Tongue (tissue), 2 donors: Measurements from ENCODE around the gene ADCY9. TPM values are rescaled to one million over a fixed set of nuclear protein-coding genes. Genes with fewer than 3 reads are reported as not detected.
"Not testable (repeated sequence)": the region's sequence is repeated elsewhere in the genome, so short reads cannot be mapped to it uniquely, and the experiment has no call there.

Source experiments
- DNase-seq: peaks from one replicate; pipeline ENCODE4 v3.0.0-alpha.2; 2015
- total RNA-seq: library from RNA; depleted of rRNA; stranded (reverse); fragments of >200 nt; gene quantifications from one replicate; pipeline ENCODE4 v1.2.3, GENCODE V29; 2014

The ADCY9 gene
- total RNA-seq = 28.1 TPM

DNA sequence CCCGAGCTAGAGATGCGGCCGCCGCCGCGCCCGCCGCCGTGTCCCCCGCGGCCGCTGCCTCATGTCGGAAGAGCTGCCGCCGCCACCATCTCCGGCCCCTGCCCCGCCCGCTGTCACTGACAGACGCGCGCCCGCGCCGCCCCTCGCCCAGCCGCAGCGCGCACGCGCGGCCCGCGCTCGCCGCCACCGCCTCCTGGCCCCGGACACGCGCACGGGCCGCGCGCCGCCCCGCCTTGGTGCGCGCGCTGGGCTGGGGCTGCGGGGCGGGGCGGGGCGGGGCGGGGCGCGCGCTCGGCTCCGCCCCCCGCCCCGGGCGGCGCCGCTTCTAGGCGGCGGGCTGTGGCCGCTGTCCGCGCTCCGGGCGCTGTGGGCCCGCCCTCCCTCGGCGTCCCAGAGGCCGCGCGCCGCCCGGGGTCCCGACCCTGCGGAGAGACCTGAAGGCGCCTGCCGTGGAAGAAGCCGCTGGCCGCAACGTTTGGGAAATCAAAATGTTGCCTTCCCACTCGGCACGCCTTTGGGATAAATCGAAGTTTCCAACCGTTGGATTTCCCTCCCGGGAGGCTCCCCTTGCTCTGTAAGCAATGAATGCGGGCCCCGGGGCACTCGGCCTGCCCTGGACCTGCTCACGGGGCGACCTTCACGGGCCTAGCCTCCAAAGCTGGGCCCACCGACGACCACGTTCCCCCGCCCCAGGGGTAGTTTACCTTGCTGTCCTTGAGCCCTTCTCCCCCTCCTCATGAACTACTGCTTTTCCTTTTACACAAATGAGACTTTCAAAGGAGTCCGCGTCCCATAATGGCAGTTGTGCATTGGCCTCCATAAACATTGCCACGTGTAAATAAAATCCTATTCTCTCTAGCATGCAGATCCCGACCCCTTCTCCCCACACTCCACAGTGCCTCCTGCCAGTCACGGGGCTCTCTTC, at the start of gene ADCY9:
ADCY9 (minus strand) TSS at position 118 of the 925 bp plus-strand sequence. CDS start 1,000 bp downstream, outside the sequence.
- DNase-seq = peak; percentile 93

DNA sequence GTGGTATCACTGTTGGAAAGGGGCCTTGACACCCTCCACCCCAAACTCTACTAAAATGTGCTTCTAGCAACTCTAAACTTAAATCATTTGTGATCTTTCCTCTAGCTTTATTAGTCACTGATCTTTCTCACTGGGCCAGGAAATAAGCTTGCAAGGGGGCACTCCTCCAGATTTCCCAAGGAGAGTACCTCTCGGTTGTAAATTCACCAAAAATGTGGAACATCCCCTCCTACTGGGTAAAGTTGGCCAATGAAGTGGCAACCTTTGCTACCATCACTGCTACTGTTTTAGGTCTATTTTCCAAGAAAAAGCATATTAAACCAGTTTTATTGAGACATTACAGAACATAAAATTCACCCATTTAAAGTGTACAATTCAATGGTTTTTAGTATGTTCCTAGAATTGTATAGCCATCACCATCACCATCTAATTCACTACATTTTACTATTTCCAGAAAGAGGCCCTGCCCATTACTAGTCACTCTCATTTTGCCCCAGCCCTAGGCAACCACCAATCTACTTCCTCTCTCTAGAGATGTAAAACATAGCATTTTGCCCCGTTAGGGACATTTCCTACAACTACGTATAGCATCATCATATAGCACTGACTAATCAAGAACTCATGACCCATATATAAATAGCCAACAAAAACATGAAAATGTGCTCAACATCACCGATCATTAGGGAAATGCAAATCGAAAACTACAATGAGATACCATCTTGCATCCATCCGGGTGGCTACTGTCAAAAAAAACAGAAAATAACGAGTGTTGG, 44.6 kb upstream of the ADCY9 start:
- no peak for DNase-seq

DNA sequence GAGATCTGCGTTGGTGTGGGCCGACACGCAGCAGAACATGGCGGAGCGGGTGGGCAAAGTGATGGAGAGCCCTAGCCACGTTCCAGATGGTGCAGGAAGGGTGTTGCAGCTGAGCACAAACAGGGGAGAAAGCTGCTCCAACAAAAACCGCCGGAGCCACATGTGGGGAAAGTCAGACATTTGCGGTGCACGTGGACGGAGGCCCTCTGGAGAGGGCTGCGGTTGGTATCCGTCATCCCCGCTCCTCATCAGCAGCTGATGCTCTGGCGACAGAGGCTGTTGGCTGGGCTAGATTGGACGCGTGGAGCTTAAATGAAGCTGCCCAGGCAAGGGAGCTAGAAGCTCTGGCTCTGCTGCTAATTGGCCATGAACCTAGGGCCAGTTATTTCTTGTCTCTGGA, 43.5 kb upstream of the ADCY9 start:
- no peak for DNase-seq

DNA sequence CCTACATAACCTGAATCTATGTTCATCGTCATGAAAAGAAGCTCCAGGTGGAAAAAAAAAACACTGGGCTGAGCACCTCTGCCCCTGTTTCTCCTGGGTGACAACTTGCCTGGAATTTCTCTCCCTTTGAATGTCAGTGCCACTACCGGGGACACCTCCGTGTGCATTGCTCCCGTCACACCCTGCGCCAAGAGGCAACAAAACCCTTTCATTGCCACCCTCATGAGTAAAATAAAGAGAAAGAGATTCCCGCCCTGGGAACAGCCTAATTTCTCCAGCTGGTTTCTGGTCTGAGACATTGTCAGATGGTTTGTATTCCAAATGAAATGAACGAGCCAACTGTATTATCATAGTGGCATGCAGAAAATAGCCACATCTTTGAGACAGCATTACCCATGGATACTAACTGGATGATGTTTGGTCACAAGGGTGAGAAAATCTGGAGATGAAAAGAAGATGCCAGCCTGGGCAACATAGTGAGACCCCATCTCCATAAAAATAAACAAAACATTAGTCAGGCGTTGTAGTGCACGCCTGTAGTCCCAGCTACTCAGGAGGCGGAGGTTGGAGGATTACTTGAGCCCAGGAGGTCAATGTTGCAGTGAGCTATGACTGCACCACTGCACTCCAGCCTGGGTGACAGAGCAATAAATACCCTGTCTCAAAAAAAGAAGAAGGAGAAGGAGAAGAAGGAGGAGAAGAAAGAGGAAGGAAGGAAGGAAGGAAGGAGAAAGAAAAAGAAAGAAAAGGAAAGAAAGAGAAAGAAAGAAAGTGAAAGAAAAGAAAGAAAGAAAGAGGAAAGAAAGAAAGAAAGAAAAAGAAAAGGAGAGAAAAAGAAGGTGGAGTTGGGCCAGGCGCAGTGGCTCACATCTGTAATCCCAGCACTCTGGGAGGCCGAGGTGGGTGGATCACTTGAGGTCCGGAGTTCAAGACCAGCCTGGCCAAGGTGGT, 42.2 kb upstream of the ADCY9 start:
- DNase-seq = no peak

DNA sequence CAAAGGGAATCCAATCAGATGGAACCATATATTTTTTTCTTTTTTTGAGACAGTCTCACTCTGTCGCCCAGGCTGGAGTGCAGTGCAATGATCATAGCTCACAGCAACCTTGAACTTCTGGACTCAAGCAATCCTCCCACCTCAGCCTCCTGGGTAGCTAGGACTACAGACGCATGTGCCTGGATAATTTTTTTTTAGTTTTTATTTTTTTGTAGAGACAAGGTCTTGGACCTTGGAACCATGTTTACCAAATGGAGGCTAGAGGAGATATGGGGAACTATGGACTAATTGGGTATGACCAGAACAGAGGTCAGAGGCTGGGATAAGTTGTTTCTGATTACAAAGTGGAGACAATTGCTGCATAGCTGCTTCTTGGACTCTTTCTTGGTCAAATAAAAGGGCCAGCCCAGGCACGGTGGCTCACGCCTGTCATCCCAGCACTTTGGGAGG, 41.2 kb upstream of the ADCY9 start:
- no peak for DNase-seq

DNA sequence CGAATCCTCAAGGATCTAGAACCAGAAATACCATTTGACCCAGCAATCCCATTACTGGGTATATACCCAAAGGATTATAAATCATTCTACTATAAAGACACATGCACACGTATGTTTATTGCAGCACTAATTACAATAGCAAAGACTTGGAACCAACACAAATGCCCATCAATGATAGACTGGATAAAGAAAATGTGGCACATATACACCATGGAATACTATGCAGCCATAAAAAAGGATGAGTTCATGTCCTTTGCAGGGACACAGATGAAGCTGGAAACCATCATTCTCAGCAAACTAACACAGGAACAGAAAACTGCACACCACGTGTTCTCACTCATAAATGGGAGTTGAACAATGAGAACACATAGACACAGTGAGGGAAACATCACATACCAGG, 40.3 kb upstream of the ADCY9 start:
- not testable (repeated sequence) for DNase-seq

DNA sequence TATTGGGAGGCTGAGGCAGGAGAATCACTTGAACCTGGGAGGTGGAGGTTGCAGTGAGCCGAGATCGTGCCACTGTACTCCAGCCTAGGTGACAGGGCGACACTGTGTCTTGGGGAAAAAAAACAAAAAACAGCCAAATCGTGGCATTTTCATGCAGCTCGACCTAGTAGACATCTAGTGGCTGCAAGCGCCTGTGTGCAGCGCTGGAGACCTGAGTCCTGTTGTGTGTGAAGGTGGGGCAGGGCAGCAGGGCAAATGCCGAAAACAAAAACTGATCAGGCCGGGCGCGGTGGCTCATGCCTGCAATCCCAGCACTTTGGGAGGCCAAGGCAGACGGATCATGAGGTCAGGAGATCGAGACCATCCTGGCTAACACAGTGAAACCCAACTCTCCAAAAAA, 37.1 kb upstream of the ADCY9 start:
- DNase-seq = not testable (repeated sequence)

DNA sequence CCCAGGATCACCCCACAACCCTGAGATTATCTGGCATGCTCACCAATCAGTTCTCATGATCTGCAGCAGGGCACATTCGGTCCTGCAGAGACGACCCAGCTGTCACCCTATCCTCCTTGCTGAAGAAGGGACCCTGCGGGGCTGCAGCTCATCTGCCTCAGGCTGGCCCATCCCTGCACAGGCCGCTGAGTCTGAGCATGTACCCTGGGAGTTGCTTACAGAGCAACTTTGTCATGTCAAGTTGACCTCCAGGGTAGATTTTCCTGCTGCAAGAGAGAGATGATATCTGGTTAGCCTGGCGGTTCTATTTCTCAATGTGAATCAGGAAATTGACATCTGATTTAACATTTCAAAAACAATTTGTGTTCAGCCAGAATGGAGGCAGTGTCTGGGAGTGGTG, 36.0 kb upstream of the ADCY9 start:
- no peak for DNase-seq

DNA sequence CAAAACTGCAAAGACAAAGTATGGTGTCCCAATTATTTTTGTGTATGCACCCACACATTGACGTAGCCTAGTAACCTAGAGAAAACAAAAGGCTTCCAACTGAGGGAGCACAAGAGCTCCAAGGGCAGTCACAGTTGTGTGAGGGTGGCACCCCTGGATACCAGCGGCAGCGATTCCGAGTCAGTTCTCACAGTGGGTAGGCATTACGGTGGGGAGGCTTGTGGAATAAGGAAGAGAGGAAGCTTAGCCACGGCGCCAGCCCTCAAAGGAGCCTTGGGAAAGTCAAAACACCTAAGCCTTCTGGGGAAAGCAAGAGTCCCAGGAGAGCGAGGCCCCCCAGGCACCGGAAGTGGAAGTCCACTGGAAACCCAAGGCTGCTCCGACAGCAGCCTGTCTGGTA, 31.0 kb upstream of the ADCY9 start:
- DNase-seq = no peak

DNA sequence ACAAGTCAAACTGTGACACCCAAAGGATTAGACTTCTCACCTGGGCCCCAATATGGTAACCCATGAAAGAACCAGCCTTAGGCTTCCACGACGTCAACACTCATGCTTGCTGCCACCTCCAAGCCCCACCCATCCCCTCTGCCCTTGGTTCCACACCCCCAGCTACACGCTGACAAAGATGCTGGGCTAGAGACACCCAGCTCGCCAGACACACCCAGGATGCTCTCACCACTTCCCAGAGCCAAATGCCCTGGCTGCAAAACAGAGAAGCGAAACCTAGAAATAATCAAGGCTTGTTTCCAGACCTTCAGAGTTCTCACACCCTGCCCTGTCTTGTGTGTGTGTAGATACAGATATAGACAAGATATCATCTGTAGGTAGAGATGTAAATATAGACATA, 26.0 kb upstream of the ADCY9 start:
- DNase-seq = no peak

DNA sequence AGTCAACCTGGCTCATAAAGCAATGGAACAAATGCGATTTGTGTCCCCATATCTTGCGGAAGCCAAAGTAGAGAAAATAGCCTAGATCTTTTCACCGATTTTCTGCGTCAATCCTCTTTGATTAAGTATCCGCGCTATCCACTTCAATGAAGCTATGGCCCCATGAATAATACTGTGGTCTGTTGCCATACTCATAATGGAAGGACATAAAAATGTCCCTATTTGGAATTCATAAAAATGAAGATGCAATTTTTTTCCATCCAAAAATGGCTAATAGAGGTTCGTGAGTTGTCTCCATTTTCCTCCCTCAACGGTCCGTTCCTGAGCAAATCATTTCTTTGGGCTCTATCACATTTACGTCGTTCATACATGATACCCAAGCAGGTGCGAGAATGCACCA, 25.4 kb upstream of the ADCY9 start:
- no peak for DNase-seq

DNA sequence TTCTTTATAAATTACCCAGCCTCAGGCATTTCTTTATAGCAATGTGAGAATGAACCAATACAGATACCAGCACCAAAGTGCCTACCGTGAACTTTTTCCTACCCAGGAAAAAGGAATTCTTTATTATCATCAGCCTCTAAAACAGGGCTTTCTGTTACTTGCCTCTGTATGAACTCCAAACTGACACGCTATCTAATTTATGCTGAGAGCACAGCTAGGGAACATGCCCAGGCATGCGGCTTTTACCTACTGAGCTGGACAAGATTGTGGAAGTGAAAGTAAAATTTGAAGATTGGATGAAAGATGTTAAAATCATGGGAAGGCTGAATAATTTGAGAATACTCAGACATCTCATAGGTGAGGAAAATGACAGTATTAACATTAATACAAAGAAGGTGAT, 24.4 kb upstream of the ADCY9 start:
- no peak for DNase-seq

DNA sequence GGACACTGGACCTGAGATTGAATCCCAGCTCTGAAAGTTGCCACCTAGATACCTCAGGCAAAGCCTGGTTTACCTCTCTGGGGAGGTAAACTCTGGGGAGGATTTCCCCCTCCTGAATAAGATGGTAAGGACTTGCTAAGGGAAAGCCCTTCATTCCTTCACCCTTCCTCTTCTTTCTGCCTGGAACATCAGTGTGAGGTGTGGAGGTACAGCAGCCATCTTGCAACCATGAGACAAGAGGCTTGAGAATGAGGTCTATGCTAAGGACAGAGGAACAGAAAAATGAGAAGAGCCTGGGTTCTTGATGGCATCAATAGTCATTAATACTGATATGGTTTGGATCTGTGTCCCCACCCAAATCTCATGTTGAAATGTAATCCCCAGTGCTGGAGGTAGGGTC, 23.7 kb upstream of the ADCY9 start:
- no peak for DNase-seq

DNA sequence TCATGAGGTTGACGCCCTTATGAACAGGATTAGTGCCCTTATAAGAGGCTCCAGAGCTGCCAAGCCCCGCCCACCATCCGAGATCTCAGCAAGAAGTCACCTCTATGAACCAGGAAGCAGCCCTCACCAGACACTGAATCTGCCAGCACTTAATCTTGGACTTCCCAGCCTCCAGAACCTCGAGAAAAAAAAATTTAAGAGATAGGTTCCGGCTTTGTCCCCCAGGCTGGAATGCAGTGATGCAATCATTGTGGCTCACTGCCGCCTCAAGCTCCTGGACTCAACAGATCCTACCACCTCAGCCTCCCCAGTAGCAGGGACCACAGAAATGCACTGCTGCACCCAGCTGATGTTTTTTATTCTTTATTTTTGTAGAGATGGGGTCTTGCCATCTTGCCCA, 22.5 kb upstream of the ADCY9 start:
- no peak for DNase-seq

DNA sequence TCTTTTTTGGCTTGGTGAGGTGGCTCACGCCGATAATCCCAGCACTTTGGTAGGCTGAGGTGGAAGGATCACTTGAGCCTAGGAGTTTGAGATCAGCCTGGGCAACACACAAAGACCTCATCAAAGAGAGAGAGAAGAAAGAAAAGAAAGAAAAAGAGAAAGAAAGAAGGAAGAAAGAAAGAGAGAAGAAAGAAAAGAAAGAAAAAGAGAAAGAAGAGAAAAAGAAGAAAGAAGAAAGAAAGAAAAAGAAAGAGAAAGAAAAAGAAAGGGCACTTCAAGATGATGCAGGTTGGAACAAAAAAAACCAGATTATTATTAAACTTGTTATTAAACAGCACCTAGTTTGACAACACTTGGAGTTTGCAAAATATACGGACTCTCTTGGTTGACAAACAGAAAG, 21.2 kb upstream of the ADCY9 start:
- no peak for DNase-seq

DNA sequence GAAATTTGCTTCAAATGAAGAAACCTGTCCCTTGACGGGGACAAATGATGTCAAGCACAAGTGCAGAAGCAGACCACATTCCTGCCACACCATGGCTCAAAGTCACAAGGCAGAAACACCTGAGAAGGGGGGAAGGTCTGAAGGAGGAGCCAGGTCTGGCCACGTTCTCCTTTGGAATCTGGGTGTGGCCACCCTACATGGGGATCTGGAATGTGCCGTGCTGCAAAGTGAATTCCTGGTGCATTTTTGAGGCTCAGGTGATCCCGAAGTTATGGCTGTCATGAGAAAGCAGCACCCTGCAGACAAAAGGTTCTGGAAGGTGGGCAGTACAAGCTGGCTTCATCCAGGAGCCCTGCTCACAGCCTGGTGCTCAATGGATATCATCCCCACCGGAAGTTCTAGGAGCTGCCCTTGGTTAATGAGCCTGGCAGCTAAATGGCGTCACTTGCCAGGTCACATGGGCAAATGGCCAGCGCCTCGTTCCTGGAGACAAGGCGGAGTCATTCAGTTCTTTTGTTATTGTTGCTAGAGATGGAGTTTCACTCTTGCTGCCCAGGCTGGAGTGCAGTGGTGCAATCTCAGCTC, 20.1 kb upstream of the ADCY9 start:
- no peak for DNase-seq

DNA sequence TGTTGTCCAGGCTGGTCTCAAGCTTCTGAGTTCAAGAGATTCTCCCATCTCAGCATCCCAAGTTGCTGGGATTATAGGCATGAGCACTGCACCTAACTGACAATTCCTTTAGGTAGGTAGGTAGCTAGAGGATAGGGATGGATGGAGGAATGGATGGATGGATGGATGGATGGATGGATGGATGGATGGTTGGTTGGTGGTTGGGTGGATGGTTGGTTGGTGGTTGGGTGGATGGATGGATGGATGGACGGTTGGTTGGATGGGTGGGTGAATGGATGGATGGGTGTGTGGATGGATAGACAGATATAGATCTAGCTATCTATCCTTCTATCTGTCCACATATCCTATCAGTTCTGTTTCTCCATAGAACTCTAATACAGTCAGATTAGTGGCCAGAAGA, 19.3 kb upstream of the ADCY9 start:
- no peak for DNase-seq

DNA sequence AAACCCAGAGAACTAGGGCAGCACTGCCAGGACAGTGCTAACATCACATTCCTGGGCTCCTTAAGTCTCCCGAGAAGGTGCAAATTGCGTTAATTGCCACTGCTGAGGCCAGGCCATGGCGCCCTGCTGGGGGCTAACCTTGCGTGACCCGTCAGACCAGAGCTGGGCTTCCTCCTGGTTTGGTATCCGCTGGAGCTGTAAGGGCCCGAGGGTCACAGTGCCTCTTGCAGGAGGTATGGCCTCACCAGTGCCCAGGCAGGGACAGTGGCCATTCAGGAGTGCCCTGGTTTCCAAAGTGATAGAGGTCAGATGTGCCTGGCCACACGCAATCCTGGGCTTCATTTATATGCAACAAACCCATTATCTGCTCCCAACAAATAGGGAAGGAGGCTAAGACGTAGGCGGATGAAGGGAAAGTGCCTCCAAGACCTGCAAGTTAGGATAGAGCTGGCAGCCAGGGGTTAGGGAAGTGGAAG, 17.7 kb upstream of the ADCY9 start:
- no peak for DNase-seq

DNA sequence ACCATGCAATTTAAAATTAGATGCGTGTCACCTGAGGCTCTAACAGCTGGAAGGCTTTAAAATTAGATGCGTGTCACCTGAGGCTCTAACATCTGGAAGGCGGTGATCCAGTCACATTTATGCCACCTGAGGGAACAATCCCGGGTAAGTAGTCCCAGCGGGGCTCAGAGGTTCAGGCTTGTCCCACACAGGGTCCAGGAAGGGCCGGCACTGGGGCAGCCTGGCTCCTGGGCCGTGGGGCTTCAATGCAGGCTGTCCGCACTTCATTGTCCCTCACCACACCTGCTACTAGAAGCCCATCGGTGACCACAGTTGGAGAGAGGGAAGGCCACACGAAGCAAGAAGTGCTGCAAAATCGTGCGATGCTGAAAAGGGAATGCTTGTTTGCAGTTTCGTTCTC, 15.4 kb upstream of the ADCY9 start:
- no peak for DNase-seq

DNA sequence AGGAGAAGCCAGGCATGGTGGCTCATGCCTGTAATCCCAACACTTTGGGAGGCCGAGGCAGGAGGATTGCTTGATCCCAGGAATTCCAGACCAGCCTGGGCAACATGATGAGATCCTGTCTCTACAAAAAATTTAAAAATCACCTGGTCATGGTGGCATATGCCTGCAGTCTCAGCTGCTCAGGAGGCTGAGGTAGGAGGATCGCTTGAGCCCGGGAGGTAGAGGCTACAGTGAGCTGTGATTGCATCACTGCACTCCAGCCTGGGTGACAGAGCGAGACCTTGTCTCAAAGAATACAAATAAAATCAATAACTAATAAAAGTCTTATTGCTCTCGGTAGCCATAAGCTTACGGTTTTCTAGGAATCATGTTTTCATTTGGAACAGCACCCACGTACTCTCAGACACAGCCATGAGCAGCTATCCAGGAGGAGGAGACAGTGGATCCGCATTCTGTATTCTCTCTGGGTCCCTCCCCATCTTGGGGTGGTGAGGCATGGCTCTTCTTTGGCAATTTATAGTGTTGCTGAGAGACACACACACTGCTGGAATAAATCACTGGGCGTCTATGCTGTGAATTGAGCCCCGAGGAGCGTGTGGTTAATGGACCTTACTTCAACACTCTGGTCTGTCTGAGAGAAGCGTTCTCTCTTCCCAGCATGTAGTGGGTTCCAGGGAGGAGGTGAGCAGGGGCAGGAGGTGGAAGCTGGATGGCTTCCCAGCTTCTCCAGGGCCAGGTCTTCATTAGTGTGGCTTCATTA, 8.5 kb upstream of the ADCY9 start:
- DNase-seq = no peak
